ENCODE data around the gene VPS26C. TPM values are rescaled to one million over a fixed set of nuclear protein-coding genes. Genes with fewer than 3 reads are reported as not detected.

VPS26C gene
- total and polyA plus RNA-seq, 7 donors, result 29.6 to 78.2 (median 51.4) TPM

- intact Hi-C loops (cut with DNase I), result no loop called here
- WGBS, 3 donors, result 97 to 100% (median 100%) methylated on average over 1 of the region's 1 CpG
- H3K9me3 ChIP-seq, result no peaks in the 10 kb centered on the region
- no peaks in the 10 kb centered on the region for H3K36me3 ChIP-seq (ENCODE audit: insufficient read depth in 1 of 2, low read depth in 1 of 2)
- DNase-seq (no peak), ATAC-seq (no peak)
- TF ChIP-seq, protein P1, sequence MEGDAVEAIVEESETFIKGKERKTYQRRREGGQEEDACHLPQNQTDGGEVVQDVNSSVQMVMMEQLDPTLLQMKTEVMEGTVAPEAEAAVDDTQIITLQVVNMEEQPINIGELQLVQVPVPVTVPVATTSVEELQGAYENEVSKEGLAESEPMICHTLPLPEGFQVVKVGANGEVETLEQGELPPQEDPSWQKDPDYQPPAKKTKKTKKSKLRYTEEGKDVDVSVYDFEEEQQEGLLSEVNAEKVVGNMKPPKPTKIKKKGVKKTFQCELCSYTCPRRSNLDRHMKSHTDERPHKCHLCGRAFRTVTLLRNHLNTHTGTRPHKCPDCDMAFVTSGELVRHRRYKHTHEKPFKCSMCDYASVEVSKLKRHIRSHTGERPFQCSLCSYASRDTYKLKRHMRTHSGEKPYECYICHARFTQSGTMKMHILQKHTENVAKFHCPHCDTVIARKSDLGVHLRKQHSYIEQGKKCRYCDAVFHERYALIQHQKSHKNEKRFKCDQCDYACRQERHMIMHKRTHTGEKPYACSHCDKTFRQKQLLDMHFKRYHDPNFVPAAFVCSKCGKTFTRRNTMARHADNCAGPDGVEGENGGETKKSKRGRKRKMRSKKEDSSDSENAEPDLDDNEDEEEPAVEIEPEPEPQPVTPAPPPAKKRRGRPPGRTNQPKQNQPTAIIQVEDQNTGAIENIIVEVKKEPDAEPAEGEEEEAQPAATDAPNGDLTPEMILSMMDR (IDR thresholded peaks at IDR 0.05), result no peak
- H3K4me3 ChIP-seq, result no peak overlapping the region
- H3K27me3 ChIP-seq (ENCODE audit: insufficient read depth in 3 of 3, low read length in 2 of 3), result no peaks in the 10 kb centered on the region
- no peak overlapping the region for H3K27ac ChIP-seq
- H3K4me1 ChIP-seq, result peaks cover 11% of the 10 kb centered on the region
Observed at GRCh38 chr21:37210799-37211198, 56.3 kb downstream of the VPS26C start.

DNA sequence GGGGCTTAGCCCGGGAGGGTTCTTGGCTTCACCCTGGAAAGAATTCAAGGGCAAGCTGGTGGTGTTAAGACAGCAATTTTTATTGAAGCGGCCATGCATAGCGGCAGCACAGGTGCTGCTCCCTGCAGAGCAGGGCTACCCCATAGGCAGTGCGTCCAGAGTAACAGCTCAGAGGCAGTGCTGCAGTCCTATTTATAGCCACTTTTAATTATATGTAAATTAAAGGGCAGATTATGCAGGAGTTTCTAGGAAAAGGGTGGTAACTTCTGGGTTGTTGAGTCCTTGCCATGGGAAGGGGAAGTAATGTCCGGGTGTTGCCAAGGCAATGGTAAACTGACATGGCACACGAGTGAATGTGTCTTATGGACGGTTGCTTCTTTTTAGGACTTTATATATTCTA is 57.0 kb downstream of the VPS26C start:
- no peak overlapping the region for H3K4me3 ChIP-seq
- H3K27me3 ChIP-seq (ENCODE audit: insufficient read depth in 3 of 3, low read length in 2 of 3), result no peaks in the 10 kb centered on the region
- WGBS, 3 donors, result 75 to 88% (median 82%) methylated on average over 7 of the region's 7 CpGs
- no peaks in the 10 kb centered on the region for H3K36me3 ChIP-seq (ENCODE audit: insufficient read depth in 1 of 2, low read depth in 1 of 2)
- H3K9me3 ChIP-seq, result no peaks in the 10 kb centered on the region
- ATAC-seq (no peak), DNase-seq (no peak)
- intact Hi-C loops (cut with DNase I), result no loop called here
- no peak overlapping the region for H3K27ac ChIP-seq
- TF ChIP-seq, protein P1 (IDR thresholded peaks at IDR 0.05), result no peak
- peaks cover 13% of the 10 kb centered on the region for H3K4me1 ChIP-seq

DNA sequence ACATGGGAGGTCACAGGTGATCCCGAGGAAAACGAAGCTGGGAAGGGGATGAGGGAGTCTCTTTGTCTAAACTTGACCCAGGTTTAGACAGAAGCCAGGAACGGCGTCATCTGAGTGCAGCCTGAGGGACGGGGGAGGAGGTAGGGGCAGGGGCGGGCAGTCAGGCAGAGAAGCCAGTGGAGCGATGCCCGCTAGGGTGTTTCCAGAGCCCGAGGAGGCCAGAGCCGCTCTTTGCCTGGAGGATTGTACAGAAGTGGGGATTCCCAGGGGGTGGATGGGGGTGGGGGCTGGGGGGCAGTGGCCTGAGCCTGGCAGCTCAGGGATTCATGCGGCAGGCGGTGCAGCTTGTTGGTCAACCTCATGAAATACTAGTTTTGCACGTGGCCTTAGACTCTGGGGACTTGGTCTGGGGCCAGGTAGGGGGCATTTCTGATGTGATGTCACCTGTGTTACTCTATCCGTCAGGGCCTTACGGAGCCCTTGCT is 58.4 kb downstream of the VPS26C start:
- peak overlapping the region; percentile 94 for H3K27ac ChIP-seq
- H3K9me3 ChIP-seq, result no peaks in the 10 kb centered on the region
- H3K4me1 ChIP-seq, result peaks cover 13% of the 10 kb centered on the region
- TF ChIP-seq, protein P1 (IDR thresholded peaks at IDR 0.05), result no peak
- intact Hi-C loops (cut with DNase I), result loop anchor here in 1 of 2 donors (5.0 kb wide), 1 partner anchor 36 kb away; no protein-coding TSS in a partner anchor
- 25 to 51% (median 32%) methylated on average over 15 of the region's 15 CpGs for WGBS, 3 donors
- H3K36me3 ChIP-seq (ENCODE audit: insufficient read depth in 1 of 2, low read depth in 1 of 2), result no peaks in the 10 kb centered on the region
- DNase-seq (no peak), ATAC-seq (peak in 3 of 4 donors; percentile 1 to 31 (median 20))
- H3K27me3 ChIP-seq (ENCODE audit: insufficient read depth in 3 of 3, low read length in 2 of 3), result no peaks in the 10 kb centered on the region
- peak overlapping the region; percentile 58 for H3K4me3 ChIP-seq

- DNase-seq (peak; percentile 80 to 92), ATAC-seq (peak; percentile 82 to 91 (median 84))
- Histone ChIP-seq H3K9me3 (no peaks in the 10 kb centered on the region), H3K4me1 (peaks cover 13% of the 10 kb centered on the region), H3K27me3 (ENCODE audit: insufficient read depth in 3 of 3, low read length in 2 of 3) (no peaks in the 10 kb centered on the region), H3K27ac (peak overlapping the region; percentile 94), H3K4me3 (peak overlapping the region; percentile 58), H3K36me3 (ENCODE audit: insufficient read depth in 1 of 2, low read depth in 1 of 2) (peaks cover 0 to 2% of the 10 kb centered on the region in 2 donors)
- TF ChIP-seq, protein P1 (IDR thresholded peaks at IDR 0.05), result no peak
- intact Hi-C loops (cut with DNase I), result loop anchor here in 1 of 2 donors (5.0 kb wide), 1 partner anchor 36 kb away; no protein-coding TSS in a partner anchor
- WGBS, 3 donors, result 14 to 20% (median 18%) methylated on average over 15 of the region's 15 CpGs
Observed at GRCh38 chr21:37208056-37208721, 58.9 kb downstream of the VPS26C start.

Data from psoas muscle (tissue), 8 donors.